Measurements from ENCODE around the gene ERH.
"Not testable (repeated sequence)": the region's sequence is repeated elsewhere in the genome, so short reads cannot be mapped to it uniquely, and the experiment has no call there.

ERH gene

DNA sequence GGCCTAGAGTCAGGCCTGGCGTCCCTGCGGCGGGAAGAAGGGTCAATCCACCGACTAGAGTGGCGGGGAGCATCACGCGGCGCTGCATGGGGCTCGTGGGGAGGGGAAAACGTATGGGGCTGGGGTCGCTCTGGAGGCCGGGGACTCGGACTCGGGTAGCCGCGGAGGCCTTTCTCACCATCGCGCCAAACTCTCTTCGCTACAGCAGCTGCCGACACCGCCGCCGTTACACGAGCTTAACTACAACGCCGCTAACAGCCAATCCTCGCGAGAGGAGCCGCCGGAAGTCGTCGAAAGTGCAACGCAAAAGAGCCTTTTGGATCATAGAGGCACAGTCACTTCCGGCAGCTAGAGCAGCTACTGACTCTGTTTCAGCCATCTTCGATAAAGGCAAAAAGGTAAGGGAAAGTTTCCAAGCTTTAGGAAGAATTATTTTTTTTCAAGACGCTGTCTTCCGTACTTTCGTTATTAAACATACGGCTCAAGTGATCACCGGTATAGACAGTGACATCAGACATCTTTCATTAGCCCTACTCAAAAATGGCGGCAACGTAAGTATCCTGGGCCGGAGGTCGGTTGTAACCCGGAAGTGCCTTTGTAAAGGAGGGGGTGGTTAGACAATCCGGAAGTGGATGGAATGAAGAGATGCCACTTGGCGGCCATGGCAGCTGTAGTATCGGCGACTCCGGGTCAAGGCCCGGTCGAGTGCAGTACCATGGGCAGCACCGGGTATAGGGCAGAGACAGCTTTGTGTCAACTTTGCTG, at the start of gene ERH, which contains the start of gene SLC39A9:
Gene ERH (minus strand): TSS at position 247 of the 765 bp plus-strand sequence. CDS start 66 bp downstream, at position 181.
Gene SLC39A9 (plus strand): TSS at position 640 of the 765 bp plus-strand sequence. CDS start 678 bp downstream, outside the sequence.
- peak; percentile 100 for DNase-seq

DNA sequence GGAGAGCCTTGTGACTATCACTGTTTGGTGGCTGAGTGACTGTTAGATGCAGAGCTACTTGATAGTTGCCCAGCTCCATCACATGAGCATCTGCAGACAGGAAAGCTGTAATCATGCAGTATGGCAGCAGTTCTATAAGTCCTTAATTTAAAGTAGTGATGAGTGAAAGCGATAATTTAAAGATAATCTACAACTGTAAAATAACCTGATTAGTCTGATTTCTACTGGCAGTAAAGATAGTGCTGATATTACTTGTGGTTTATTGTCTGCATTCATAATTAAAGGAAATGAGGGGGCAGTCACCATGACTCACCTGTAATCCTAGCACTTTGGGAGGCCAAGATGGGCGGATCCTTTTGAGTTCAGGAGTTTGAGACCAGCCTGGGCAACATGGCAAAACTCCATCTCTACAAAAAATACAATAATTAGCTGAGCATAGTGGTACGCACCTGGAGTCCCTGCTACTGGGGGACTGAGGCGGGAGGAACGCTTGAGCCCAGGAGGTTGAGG, 45.3 kb upstream of the ERH start:
- no peak for DNase-seq

DNA sequence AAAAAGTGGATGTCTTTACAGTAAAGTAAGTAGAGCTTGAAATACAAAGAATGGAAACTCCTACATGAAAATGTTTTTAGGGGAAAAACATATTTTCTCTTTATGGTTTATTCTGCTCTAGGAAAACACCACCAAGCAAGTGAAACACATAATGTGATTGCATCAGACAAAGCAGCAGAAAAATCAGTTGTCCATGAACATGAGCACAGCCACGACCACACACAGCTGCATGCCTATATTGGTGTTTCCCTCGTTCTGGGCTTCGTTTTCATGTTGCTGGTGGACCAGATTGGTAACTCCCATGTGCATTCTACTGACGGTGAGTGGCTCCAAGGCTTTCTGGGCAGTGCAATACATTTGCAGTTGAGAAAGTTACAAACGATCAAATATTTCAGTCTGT, 43.8 kb upstream of the ERH start:
- DNase-seq, result no peak

DNA sequence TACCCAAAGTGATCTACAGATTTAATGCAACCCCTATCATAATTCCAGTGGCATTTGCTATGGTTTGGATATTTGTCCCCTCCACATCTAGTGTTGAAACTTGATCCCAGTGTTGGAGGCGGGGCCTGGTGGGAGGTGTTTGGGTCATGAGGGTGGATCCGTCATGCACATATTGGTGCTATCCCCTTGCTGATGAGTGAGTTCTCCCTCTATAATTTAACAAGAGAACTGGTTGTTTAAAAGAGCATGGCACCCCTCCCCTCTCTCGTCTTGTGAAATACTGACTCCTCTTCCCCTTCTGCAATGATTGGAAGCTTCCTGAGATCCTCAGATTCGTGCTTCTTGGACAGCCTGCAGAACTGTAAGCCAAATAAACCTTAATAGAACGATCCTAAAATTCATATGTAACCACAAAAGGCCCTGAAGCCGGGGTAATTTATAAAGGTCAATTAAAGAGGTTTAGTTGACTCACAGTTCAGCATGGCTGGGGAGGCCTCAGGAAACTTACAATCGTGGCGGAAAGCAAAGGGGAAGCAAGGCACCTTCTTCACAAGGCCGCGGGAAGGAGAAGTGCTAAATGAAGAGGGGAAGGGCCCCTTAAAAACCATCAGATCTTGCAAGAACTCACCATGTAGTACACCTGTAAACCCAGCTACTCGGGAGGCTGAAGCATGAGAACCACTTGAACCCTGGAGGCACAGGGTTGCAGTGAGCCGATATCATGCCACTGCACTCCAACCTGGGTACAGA, 41.6 kb upstream of the ERH start:
- DNase-seq, result no peak

DNA sequence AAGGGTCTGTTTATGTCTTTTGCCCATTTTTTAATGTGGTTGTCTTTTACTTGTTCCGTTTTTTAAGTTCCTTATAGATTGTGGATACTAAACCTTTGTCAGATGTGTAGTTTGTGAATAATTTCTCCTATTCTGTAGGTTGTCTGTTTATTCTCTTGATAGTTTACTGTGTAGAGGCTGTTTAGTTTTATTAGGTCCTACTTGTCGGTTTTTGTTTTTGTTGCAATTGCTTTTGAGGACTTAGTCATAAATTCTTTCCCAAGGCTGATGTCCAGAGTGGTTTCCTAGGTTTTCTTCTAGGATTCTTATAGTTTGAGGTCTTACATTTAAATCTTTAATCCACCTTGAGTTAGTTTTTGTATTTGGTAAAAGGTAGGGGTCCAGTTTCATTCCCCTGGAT, 34.3 kb upstream of the ERH start:
- no peak for DNase-seq

DNA sequence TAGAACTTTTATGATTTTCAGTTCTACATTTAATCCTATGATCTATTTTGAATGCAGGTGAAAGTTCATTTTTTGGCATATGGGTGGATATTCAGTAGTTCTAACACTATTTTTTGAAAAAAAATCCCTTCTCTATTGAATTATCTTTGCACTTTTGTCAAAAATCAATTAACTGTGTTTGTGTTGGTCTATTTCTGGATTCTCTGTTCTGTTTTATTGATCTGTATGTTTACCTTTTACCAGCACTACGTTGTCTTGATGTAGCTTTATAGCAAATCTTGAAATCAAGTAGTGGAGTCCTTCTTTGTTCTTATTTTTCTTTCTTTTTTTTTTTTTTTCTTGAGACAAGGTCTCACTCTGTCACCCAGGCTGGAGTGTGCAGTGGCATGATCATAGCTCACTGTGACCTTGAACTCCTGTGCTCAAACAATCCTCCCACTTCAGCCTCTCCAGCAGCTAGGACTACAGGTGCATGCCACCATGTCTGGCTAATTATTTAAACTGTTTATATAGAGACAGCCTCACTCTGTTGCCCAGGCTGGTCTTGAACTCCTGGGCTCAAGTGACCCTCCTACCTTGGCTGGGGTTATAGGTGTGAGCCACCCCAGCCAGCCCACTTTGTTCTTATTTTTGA, 32.3 kb upstream of the ERH start:
- no peak for DNase-seq

DNA sequence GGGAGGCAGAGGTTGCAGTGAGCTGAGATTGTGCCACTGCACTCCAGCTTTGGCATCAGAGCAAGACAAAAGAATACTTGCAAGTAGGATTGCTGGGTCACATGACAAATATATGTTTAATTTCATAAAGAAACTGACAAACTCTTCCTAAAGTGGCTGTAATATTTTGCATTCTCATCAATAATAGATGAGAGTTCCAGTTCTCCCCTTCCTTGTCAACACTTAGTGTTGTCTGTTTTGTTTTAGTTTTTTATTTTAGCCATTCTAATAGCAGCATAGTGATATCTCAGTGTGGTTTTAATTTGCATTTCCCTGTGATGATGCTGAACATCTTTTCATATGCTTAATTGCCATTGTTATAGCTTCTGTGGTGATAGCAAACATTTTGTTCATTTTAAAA, 31.5 kb upstream of the ERH start:
- no peak for DNase-seq

DNA sequence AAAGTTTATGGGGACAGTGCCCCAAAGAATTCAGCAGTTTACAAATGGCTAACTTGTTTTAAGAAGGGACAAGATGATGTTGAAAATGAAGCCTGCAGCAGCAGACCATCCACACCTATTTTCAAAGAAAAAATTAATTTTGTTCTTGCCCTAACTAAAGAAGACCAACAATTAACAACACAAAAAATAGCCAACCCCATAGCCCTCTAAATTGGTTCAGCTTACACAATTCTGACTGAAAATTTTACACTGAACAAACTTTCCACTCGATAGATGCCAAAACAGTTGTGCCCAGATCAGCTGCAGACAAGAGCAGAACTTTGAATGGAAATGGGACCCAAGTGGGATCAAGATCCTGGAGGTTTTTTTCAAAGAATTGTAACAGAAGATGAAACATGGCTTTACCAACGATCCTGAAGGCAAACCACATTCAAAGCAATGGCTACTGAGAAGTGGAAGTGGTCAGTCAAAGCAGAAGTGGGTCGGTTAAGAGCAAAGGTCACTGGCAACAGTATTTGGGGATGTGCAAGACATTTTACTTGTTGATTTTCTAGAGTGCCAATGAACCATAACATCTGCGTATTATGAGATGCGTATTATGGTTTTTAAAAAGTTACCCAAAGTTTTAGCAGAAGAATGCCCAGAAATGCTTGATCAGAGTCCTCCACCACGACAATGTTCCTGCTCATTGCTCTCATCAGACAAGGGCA, 30.3 kb upstream of the ERH start:
- DNase-seq, result no peak

DNA sequence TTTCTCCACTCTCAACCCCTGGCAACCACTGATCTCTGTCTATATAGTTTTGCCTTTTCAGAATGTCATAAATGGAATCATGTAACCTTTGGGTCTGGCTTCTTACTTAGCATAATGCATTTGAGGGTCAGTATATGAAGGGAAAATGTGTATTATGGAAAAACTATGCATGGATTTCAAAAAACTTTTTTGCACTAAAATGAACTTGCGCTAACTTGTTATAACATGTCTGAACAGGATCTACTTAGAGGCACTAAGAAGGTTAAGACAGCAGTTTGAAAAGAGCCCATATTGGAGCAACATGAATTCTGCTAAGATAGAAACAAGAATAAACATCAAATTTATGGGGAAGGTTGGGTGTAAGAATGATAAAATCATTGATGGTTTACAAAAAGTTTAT, 29.5 kb upstream of the ERH start:
- no peak for DNase-seq

DNA sequence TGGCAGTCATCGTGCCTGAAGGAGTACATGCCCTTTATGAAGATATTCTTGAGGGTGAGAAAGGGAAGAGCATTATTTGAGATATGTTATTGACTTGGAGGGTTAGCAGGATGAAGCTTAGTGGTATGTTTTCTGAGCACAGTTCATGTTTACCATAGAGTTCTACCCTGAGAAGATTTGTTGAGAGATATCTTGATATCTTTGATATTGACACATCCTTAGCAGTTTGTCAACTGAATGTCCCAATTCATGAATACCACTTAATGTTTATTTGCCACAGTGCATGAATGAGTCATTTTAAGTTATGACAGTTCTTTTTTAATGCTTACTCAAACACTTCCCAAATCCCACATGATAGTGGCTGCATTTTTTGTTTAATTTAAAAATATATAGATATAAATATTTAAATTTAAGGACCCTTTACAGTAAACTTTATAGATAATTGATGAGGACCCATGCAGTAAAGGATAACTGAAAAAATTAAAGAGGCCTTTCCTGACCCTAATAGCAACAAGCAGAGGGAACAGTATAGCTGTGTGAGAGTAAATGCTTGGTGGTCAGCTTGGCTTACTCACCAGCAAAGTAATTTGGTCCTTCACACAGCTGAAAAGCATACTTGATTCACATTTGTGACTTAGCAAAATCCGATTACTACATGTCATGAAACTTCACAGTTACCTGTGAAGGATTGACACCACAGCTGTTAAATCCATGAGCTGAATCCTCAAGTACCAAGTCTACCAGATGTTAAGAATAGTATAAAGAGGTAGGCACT, 26.2 kb upstream of the ERH start:
- DNase-seq, result no peak

DNA sequence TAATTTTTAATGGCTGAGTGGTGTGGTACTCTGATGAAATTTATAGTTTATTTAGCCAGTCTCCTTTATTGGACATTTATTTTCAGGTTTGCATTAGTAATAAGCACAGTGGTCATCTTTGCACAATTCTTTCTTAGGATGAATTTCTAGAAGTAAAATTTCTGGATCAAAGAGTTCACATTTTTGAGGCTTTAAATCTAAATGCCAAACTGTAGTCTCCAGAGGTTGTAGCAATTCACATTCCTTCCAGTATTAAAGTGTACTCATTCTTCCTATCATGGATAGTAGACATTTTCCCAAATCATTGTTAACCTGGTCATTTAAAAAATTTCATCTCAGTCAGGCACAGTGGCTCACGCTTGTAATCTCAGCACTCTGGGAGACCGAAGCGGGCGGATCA, 25.2 kb upstream of the ERH start:
- no peak for DNase-seq

DNA sequence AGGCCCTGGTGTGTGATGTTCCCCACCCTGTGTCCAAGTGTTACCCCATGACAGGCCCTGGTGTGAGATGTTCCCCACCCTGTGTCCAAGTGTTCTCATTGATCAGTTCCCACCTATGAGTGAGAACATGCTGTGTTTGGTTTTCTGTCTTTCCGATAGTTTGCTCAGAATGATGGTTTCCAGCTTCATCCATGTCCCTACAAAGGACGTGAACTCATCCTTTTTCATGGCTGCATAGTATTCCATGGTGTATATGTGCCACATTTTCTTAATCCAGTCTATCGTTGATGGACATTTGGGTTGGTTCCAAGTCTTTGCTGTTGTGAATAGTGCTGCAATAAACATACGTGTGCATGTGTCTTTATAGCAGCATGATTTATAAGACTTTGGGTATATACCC, 18.0 kb upstream of the ERH start:
- DNase-seq, result not testable (repeated sequence)

DNA sequence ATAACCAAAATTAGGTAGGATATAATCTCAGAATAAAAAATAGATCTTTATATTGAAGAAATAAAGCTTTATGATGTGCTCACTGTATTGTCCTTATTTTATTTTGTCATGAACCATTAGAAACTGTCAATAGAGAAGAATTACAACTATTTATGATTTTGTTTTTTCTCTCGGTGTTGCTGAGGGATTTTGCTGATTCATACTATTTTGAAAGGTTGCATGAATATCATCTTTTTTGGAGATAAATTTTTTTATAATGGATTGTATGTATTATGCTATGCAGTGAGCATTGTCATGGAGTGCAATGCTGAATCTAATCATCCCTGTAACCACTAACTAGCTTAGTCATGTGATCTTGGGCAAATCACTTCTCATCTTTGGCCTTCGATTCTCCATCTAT, 15.4 kb upstream of the ERH start:
- DNase-seq, result no peak

DNA sequence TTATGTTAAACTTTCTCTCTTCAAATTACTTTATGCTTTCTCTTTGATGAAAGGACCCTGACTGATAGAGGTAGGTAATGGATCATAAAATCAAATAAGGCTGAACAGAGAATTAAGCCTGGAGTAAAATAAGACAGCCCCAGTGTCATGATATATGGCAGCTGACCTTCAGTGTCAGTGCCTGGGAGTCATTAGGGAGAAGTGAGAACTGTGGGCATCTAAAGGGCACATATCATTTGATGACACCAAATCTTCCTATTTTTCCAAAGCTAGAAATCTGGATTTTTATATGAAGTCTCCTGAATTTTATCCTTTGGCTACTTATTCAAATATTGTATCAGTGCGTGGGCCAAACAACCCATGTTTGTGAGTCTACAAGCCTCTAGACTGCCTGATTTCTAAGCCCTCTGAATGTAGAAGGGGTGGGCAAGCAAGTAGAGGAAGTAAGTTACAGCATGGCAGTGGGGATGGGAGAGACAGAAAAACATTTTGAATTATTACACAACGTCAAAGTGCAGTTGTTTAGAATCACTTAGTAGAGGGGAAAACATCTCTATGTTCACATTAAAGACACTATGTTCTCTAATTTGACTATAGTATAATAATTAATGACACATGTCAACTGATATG, 10.3 kb upstream of the ERH start:
- no peak for DNase-seq

DNA sequence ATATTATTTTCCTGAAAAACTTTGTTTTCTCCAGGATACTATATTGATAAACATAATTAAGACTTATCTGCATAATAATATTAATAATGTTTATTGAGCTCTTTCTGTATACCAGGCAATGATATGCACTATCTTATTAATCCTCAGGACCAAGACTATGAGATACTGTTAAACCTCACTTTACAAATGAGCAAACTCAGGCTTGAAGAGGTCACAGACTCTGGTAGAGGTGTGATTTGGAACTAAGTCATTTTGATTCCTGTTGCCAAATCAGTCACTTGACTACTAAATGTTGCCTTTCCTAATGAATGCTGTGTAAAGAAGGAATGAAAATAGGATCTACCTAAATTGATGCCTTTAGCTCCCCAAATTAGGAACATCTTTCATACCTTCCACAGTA, 7.7 kb upstream of the ERH start:
- no peak for DNase-seq

DNA sequence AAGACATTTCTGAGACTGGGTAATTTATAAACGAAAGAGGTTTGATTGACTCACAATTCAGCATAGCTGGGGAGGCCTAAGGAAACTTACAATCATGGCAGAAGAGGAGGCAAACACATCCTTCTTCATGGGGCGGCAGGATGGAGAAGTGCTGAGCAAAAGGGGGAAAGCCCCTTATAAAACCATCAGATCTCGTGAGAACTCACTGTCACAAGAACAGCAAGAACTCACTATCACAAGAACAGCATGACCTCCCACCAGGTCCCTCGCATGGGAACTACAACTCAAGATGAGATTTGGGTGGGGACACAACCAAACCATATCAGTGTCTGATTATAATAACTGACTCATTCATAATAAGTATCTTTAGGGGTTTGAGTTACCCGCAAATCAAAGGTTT, 6.8 kb upstream of the ERH start:
- DNase-seq, result no peak

DNA sequence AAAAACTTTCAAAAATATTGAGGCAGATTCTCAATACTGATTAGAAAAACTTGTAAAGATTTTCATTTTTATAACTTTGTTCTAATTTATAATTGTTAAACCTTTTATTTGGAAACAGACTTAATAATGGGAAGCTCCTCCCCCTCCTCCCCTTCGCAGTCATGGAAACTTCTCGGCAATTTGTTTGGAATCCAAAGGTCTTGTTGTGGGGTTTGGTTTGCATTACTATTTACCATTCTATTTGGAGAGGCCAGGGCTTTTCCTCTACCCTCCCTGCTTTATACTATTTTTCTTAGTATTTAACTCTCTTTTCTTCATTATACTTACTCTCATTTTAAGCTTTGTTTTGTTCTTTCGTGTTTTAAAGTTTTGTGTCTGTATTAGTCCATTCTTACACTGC, 6.4 kb upstream of the ERH start:
- no peak for DNase-seq

DNA sequence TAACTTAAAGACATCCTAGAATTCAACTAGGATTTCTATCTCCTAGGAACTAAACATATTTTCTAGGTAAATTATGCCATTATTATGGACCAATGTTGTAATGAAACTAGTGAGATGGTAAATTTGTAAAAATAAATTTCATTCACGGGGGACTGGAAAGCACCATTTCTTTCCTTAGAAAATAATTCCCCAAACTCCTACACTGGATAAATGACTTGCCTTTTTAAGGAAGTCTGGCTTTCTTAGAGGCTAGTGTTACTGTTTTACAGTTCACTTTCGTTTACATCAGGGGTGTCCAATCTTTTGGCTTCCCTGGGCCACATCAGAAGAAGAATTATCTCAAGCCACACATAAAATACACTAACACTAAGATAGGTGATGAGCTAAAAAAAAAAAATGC, 3.7 kb upstream of the ERH start:
- DNase-seq, result no peak

DNA sequence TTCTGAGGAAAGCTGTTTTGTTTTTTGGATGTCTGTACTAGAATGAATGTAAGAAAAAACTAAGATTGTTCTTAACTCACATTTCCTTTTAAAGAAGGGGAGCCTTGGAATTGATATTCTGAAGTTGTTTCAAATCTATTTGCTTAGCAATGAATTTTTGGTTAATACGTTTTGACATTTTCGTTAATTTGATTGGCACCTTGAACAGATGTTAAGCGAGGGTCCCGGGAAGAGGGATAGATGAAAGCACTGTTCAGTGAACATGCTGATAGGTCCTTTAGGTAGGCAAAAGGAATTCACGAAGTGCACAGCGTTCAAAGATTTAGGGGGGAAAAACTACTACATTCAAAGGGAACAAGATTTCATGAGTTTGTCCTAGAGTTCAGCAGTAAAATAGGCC, 2.1 kb upstream of the ERH start:
- DNase-seq, result no peak

DNA sequence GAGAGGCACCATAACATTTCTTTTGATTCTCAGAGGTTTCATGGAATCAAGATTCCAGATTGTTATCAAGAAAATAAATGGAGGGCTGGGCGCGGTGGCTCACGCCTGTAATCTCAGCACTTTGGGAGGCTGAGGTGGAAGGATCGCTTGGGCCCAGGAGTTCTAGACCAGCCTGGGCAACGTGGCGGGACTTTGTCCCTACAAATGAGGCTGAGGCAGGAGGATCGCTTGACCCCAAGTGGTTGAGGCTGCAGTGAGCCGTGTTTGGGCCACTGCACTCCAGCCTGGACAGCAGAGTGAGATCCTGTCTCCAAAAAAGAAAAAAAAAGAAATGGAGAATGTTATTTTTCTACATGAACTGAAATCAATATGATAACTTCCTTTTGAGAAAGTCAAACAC, 1.7 kb upstream of the ERH start:
- DNase-seq, result no peak

DNA sequence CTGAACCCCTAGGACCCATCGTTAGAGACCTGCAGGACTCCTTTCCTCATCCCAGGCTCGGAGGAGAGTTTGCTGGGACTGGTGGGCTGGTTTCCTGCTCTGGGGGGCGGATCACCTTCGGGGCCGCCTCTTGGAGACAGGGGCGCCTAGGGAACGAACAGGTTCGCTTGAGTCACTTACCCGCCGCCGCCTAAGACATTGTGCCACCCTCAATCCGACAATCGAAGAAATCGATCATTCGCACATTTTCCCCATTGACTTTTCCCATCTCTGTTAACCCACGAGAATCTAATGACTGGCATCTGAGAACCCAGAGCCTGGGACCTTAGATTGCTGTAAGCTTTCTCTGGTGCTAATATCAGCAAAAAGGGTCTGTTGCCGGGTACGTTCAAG, 715 bp upstream of the ERH start:
- DNase-seq, result peak; percentile 64

DNA sequence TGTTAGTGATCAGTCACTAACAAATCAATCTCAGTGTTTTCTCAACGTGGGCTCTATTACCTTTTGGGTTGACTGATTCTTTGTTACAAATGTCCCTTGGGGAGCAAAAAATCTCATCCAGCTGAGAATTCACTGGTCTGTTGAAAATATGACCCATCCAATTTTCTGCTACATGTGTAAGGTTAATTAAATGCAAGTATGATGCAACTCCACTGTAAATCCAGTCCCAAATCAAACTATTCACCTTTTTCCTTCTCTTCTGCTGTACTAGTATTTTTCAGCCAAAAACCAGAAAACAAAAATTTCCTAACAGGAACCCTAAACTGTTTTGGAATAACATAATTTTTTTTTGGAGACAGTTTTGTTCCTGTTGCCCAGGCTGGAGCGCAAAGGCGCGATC, 2.2 kb downstream of the ERH start:
- no peak for DNase-seq
